HFF-Myc (cell line): Measurements from ENCODE around the gene TTC31.
A peak's percentile ranks its signal among the peaks of the same experiment; 100 is the strongest.

ENCODE experiments used
- DNase-seq: peaks from one replicate; pipeline ENCODE4 v3.0.0-alpha.2; 2011; ENCODE audit warnings: low read depth; ENCODE audit errors: extremely low read depth
- H3K4me3 ChIP-seq: replicated peaks from 2 replicates; pipeline ENCODE4 v1.5.1; 2011; ENCODE audit warnings: low read depth, mild to moderate bottlenecking, control low read depth, low read length
- CTCF ChIP-seq: IDR thresholded peaks from 2 replicates; pipeline ENCODE4 v1.5.1; 2012; ENCODE audit warnings: mild to moderate bottlenecking, low read depth, low read length, control low read depth; ENCODE audit errors: missing control alignments

Gene TTC31

GRCh38 chr2:74482801-74483674 is at the start of gene TTC31, which contains the start of gene CCDC142:
Gene TTC31, plus strand, starts transcription at chr2:74483081. Its CDS starts 15 bp downstream, at chr2:74483096.
Gene CCDC142, minus strand, starts transcription at chr2:74482998. Its CDS starts 161 bp downstream, at chr2:74482837.
- peak; percentile 92 for TF ChIP-seq CTCF
- peak; percentile 88 for DNase-seq
- peak within 1 kb of the TSS; percentile 82 for H3K4me3 ChIP-seq

- TF ChIP-seq CTCF, result no peak
- no peak for DNase-seq
- no peak overlapping the region for H3K4me3 ChIP-seq
Observed at GRCh38 chr2:74436111-74436805, 46.6 kb upstream of the TTC31 start.

GRCh38 chr2:74436848-74437695 is 45.8 kb upstream of the TTC31 start:
- TF ChIP-seq CTCF, result no peak
- H3K4me3 ChIP-seq, result no peak overlapping the region
- DNase-seq, result no peak

- no peak for DNase-seq
- TF ChIP-seq CTCF, result no peak
- H3K4me3 ChIP-seq, result no peak overlapping the region
Observed at GRCh38 chr2:74438248-74438647, 44.6 kb upstream of the TTC31 start.

- no peak for DNase-seq
- peak overlapping the region; percentile 59 for H3K4me3 ChIP-seq
- TF ChIP-seq CTCF, result no peak
Observed at GRCh38 chr2:74439373-74439772, 43.5 kb upstream of the TTC31 start.

GRCh38 chr2:74439803-74440377 is 43.0 kb upstream of the TTC31 start:
- no peak for TF ChIP-seq CTCF
- peak overlapping the region; percentile 59 for H3K4me3 ChIP-seq
- DNase-seq, result no peak
